ENCODE measurements around the gene PDK2. TPM values are rescaled to one million over a fixed set of nuclear protein-coding genes. Genes with fewer than 3 reads are reported as not detected.

PDK2 gene
- total RNA-seq, 1 donor from 2014 or later = 17.5 TPM

GRCh38 chr17:50129353-50129727 is 34.2 kb downstream of the PDK2 start:
- peak overlapping the region; percentile 55 for H3K4me3 ChIP-seq (ENCODE audit: low read depth, low read length)
- TF ChIP-seq CTCF (conservative IDR thresholded peaks at IDR 0.05; ENCODE audit: low read depth, low read length) = no peak
- no peak for DNase-seq (ENCODE audit: low read depth)

- peak within 1 kb of the TSS; percentile 55 for H3K4me3 ChIP-seq (ENCODE audit: low read depth, low read length)
- no peak for TF ChIP-seq CTCF (conservative IDR thresholded peaks at IDR 0.05; ENCODE audit: low read depth, low read length)
- DNase-seq (ENCODE audit: low read depth) = no peak
Observed at GRCh38 chr17:50129728-50130558, 34.8 kb downstream of the PDK2 start, which contains the start of gene SAMD14. SAMD14 (minus strand) TSS chr17:50130160; CDS start chr17:50124959, 5,201 bp downstream.

- no peak for TF ChIP-seq CTCF (conservative IDR thresholded peaks at IDR 0.05; ENCODE audit: low read depth, low read length)
- no peak for DNase-seq (ENCODE audit: low read depth)
- peak overlapping the region; percentile 55 for H3K4me3 ChIP-seq (ENCODE audit: low read depth, low read length)
Observed at GRCh38 chr17:50130559-50131305, 35.6 kb downstream of the PDK2 start.

- no peak for DNase-seq (ENCODE audit: low read depth)
Observed at GRCh38 chr17:50132104-50132794, 37.1 kb downstream of the PDK2 start.

GRCh38 chr17:50133028-50133768 is 38.0 kb downstream of the PDK2 start:
- no peak overlapping the region for H3K4me3 ChIP-seq (ENCODE audit: low read depth, low read length)
- no peak for TF ChIP-seq CTCF (conservative IDR thresholded peaks at IDR 0.05; ENCODE audit: low read depth, low read length)
- DNase-seq (ENCODE audit: low read depth) = no peak

More at GRCh38 chr17:50132104-50132794, 37.1 kb downstream of the PDK2 start:
- no peak overlapping the region for H3K4me3 ChIP-seq (ENCODE audit: low read depth, low read length)
- TF ChIP-seq CTCF (conservative IDR thresholded peaks at IDR 0.05; ENCODE audit: low read depth, low read length) = no peak

GRCh38 chr17:50133769-50134099 is 38.6 kb downstream of the PDK2 start:
- no peak overlapping the region for H3K4me3 ChIP-seq (ENCODE audit: low read depth, low read length)
- no peak for DNase-seq (ENCODE audit: low read depth)
- no peak for TF ChIP-seq CTCF (conservative IDR thresholded peaks at IDR 0.05; ENCODE audit: low read depth, low read length)
